CD4-positive, CD25-positive, alpha-beta regulatory T cell (primary cell): ENCODE results near the gene ARHGEF39. TPM values are rescaled to one million over a fixed set of nuclear protein-coding genes. Genes with fewer than 3 reads are reported as not detected.
"Not testable (repeated sequence)": the region's sequence is repeated elsewhere in the genome, so short reads cannot be mapped to it uniquely, and the experiment has no call there.

Source experiments
- ATAC-seq, 2 donors: fragments of 150-1000 bp; cut with Tn5 transposase; one replicate each; pipeline ENCODE4 v1.10.0; 2021; ENCODE audit warnings: low read depth in 2 of 2, moderate number of reproducible peaks in 2 of 2, moderate library complexity in 1 of 2
- DNase-seq, 3 donors: peaks; one replicate each; pipeline versions ENCODE4 v3.0.0 to v3.0.0-alpha.2; 2012 to 2022; ENCODE audit warnings: mixed read lengths in 1 of 3
- H3K27ac ChIP-seq: one replicate; pipeline ENCODE4 v1.7.0; 2013; ENCODE audit warnings: mild to moderate bottlenecking, low read length; ENCODE audit not compliant: insufficient read depth, poor library complexity, severe bottlenecking
- H3K27me3 ChIP-seq: one replicate; pipeline ENCODE4 v1.7.0; 2013; ENCODE audit warnings: low read length; ENCODE audit not compliant: control insufficient read depth, insufficient read depth
- H3K36me3 ChIP-seq: one replicate; pipeline ENCODE4 v1.7.0; 2013; ENCODE audit warnings: mild to moderate bottlenecking, low read length, moderate library complexity; ENCODE audit not compliant: control insufficient read depth, insufficient read depth
- H3K4me1 ChIP-seq: 2 replicates; pipeline ENCODE4 v1.7.0; 2013; ENCODE audit warnings: mild to moderate bottlenecking, low read length; ENCODE audit not compliant: insufficient read depth, control insufficient read depth, poor library complexity, severe bottlenecking
- H3K4me3 ChIP-seq: one replicate; pipeline ENCODE4 v1.7.0; 2013; ENCODE audit warnings: low read depth, mild to moderate bottlenecking, low read length, moderate library complexity
- H3K9me3 ChIP-seq, 2 experiments: 1 replicate in 1 of 2; 2 replicates in 1 of 2; pipeline ENCODE4 v1.7.0; 2013; ENCODE audit warnings: low read length in 2 of 2, mild to moderate bottlenecking in 1 of 2, moderate library complexity in 1 of 2; ENCODE audit not compliant: control insufficient read depth in 2 of 2
- H3K27ac Mint-ChIP-seq, 3 donors: one replicate each; pipeline ENCODE4 v1.8.0; 2020 to 2022; ENCODE audit warnings: mild to moderate bottlenecking in 3 of 3, mixed read lengths in 3 of 3, moderate library complexity in 2 of 3
- H3K27me3 Mint-ChIP-seq: one replicate; pipeline ENCODE4 v1.8.0; 2022; ENCODE audit warnings: mild to moderate bottlenecking, mixed read lengths
- H3K36me3 Mint-ChIP-seq: one replicate; pipeline ENCODE4 v1.8.0; 2020; ENCODE audit warnings: mixed read lengths
- H3K4me1 Mint-ChIP-seq, 4 donors: one replicate each; pipeline ENCODE4 v1.8.0; 2020 to 2022; ENCODE audit warnings: mixed read lengths in 4 of 4, mild to moderate bottlenecking in 1 of 4
- H3K4me3 Mint-ChIP-seq, 4 donors: one replicate each; pipeline ENCODE4 v1.8.0; 2020 to 2022; ENCODE audit warnings: mild to moderate bottlenecking in 4 of 4, mixed read lengths in 4 of 4, moderate library complexity in 3 of 4
- H3K9me3 Mint-ChIP-seq, 7 donors: one replicate each; pipeline ENCODE4 v1.8.0; 2020 to 2022; ENCODE audit warnings: mixed read lengths in 7 of 7, mild to moderate bottlenecking in 3 of 7, moderate library complexity in 2 of 7
- polyA plus RNA-seq, 4 donors: library from polyadenylated mRNA; unstranded; fragments of 300-500 nt; fragmentation: Illumina TruSeq; gene quantifications; one replicate each; pipeline ENCODE4 v1.2.3, GENCODE V29; 2021
- total RNA-seq: library from RNA; stranded (reverse); gene quantifications from one replicate; pipeline ENCODE4 v1.2.3, GENCODE V29; 2022

The ARHGEF39 gene
- total and polyA plus RNA-seq, 5 donors from 2014 or later, result 0.36 to 0.84 (median 0.44) TPM

DNA sequence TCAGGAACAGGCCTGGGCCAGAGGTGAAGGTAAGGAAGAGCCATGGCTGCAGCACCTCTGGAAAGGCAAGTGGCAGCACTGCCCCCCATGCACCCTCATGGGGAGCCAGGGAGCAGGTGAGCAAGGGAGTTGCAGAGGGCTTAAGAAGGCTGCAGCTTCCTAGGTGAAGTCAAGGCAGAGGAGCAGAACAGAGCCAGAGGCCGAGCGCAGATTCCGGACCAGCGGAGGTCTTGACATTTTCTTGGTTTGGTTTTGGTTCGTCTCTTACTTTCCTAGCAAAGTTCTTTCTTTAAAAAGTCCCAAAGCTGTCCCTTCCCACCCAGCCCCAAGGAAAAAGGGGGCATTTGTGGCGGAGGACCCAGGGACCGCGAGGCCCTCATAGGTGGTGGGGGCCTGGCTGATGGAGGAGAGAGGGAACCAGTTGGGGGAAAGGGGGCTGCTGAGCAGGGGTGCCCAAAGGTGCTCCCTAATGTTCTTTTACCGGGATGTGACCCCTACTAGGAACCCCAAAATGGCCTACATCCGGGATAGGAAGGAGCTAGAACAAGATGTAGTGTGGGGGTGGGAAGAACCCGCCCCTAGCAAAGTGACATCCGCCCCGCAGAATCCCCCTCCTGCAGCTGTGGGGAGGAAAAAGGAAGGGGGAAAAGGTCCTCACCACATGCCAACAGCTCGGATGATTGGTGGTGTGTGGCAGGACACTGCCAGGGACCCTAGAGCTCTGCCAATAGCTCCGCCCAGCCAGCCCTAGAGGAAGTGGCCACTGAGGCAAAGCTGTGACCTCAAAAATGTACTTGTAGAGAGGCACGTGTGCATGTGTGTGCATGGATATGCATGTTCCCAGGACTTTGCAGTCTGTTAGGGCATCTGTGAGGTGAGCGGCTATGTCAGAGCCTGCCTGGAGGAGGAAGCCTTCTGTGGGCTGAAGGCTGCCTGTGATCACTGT, 45.9 kb downstream of the ARHGEF39 start:
- Histone ChIP-seq H3K4me3 (peak overlapping the region; percentile 16), H3K27me3 (no peaks in the 10 kb centered on the region), H3K27ac (peak overlapping the region; percentile 47), H3K9me3 (no peaks in the 10 kb centered on the region), H3K4me1 (peaks cover 34% of the 10 kb centered on the region), H3K36me3 (no peaks in the 10 kb centered on the region)
- Mint-ChIP-seq H3K27ac (peak overlapping the region; percentile 32 to 91 (median 89)), H3K4me1 (peaks cover 4 to 44% (median 30%) of the 10 kb centered on the region in 4 donors), H3K27me3 (no peaks in the 10 kb centered on the region), H3K9me3 (peaks cover 0 to 2% (median 0%) of the 10 kb centered on the region in 7 donors), H3K36me3 (no peaks in the 10 kb centered on the region), H3K4me3 (peak overlapping the region; percentile 29 to 76 (median 48))
- DNase-seq, result peak in 1 of 3 donors; percentile 70
- ATAC-seq, result peak; percentile 29 to 35

DNA sequence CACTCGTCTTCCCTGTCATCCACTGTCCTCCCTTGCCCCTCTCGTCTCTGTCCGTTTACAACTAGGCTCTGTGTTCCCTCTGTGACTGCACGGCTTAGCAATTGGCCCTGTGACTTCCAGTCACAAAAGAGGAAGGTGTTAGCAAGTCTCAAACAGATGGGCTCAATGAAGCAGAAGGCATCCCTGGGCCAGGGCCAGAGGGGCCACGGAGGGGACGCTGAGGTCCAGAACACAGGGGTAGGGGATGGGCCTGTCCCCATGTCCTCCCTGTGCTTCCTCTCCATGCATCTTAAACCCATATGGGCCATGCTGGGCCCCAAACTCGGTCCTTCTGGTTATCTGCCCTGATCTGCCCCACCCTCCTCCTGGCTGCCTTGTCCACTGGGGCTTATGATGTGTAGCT, 46.7 kb downstream of the ARHGEF39 start, which contains the start of gene CD72:
CD72 (minus strand) TSS at position 89 of the 403 bp plus-strand sequence. CDS start 110 bp downstream, outside the sequence.
- no peaks in the 10 kb centered on the region for H3K9me3 ChIP-seq
- peak within 1 kb of the TSS; percentile 66 for H3K27ac ChIP-seq
- H3K36me3 ChIP-seq, result no peaks in the 10 kb centered on the region
- H3K36me3 Mint-ChIP-seq, result no peaks in the 10 kb centered on the region
- H3K27me3 Mint-ChIP-seq, result no peaks in the 10 kb centered on the region
- peak within 1 kb of the TSS; percentile 83 to 95 (median 88) for H3K4me3 Mint-ChIP-seq
- peaks cover 4 to 45% (median 30%) of the 10 kb centered on the region in 4 donors for H3K4me1 Mint-ChIP-seq
- H3K4me3 ChIP-seq, result peak within 1 kb of the TSS; percentile 79
- ATAC-seq (no peak), DNase-seq (no peak)
- peaks cover 34% of the 10 kb centered on the region for H3K4me1 ChIP-seq
- H3K9me3 Mint-ChIP-seq, result peaks cover 0 to 2% (median 0%) of the 10 kb centered on the region in 7 donors
- H3K27ac Mint-ChIP-seq, result peak within 1 kb of the TSS; percentile 94 to 99 (median 95)
- no peaks in the 10 kb centered on the region for H3K27me3 ChIP-seq

DNA sequence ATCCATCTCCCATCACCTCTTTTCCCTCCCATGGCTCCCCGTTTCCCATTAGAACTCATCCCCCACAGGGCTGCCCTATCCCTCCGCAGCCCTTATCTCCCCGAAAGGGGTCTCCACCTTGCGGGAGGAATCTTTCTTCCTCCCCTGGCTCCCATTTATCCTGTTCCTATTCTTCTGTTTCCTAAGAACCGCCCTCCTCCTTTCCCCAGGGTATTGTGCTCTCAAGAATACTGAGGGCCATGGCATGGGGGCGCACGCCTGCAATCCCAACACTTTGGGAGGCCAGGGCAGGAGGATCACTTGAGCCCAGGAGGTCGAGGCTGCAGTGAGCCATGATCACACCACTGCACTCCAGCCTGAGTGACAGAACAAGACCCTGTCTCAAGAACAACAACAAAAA, 47.4 kb downstream of the ARHGEF39 start:
- H3K27me3 ChIP-seq, result no peaks in the 10 kb centered on the region
- Mint-ChIP-seq H3K27me3 (no peaks in the 10 kb centered on the region), H3K4me3 (peak overlapping the region; percentile 83 to 95 (median 88)), H3K9me3 (peaks cover 0 to 2% (median 0%) of the 10 kb centered on the region in 7 donors), H3K27ac (peak overlapping the region; percentile 94 to 99 (median 95)), H3K4me1 (peaks cover 4 to 45% (median 30%) of the 10 kb centered on the region in 4 donors), H3K36me3 (no peaks in the 10 kb centered on the region)
- no peaks in the 10 kb centered on the region for H3K36me3 ChIP-seq
- peak overlapping the region; percentile 79 for H3K4me3 ChIP-seq
- H3K27ac ChIP-seq, result peak overlapping the region; percentile 66
- H3K4me1 ChIP-seq, result peaks cover 34% of the 10 kb centered on the region
- no peak for ATAC-seq
- no peaks in the 10 kb centered on the region for H3K9me3 ChIP-seq
- DNase-seq, result no peak

DNA sequence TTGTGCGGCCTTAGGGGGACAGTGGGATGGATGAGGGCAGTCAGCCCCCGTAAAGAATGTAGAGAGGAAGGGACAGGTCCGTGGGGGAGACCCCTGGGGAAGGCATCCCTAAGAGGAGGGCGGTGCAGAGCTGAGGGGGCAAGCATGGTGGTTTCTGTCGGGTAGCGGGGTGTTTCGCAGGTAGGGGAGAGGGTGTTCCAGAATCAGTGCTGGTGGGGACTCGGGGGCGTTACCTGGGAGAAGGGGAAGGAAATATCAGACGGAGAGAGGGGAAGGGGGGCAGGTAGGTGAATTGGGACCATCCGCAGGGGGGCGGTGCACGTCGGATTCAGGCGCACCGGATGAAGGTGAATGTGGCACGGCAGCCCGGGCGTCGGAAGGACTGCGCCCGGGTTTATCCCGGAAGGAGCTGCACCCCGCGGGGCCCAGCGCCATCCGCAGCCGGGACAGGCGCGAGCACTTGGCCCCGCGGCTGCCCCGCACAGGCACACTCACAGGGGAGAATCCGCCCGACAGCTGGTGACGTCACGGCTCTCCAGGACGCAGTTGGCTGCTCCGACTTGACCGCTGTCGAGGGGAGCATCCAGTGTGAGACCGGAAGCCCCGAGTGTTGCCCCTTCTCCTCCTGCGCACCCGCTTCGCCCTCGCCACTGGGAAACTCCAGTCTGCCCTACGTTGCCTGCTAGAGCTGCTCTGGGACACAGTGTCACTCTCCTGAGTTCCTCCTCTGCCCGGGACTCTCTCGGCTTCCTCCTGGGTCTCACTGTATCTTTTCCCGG, 48.1 kb downstream of the ARHGEF39 start:
- Histone ChIP-seq H3K27me3 (no peaks in the 10 kb centered on the region), H3K36me3 (no peaks in the 10 kb centered on the region), H3K27ac (peak overlapping the region; percentile 66), H3K4me1 (peaks cover 34% of the 10 kb centered on the region), H3K4me3 (peak overlapping the region; percentile 79), H3K9me3 (no peaks in the 10 kb centered on the region)
- H3K36me3 Mint-ChIP-seq, result no peaks in the 10 kb centered on the region
- no peaks in the 10 kb centered on the region for H3K27me3 Mint-ChIP-seq
- peaks cover 4 to 46% (median 30%) of the 10 kb centered on the region in 4 donors for H3K4me1 Mint-ChIP-seq
- peak; percentile 56 to 81 (median 69) for DNase-seq
- peaks cover 0 to 2% (median 0%) of the 10 kb centered on the region in 7 donors for H3K9me3 Mint-ChIP-seq
- H3K27ac Mint-ChIP-seq, result peak overlapping the region; percentile 94 to 99 (median 95)
- ATAC-seq, result peak; percentile 71 to 76
- H3K4me3 Mint-ChIP-seq, result peak overlapping the region; percentile 83 to 95 (median 88)

DNA sequence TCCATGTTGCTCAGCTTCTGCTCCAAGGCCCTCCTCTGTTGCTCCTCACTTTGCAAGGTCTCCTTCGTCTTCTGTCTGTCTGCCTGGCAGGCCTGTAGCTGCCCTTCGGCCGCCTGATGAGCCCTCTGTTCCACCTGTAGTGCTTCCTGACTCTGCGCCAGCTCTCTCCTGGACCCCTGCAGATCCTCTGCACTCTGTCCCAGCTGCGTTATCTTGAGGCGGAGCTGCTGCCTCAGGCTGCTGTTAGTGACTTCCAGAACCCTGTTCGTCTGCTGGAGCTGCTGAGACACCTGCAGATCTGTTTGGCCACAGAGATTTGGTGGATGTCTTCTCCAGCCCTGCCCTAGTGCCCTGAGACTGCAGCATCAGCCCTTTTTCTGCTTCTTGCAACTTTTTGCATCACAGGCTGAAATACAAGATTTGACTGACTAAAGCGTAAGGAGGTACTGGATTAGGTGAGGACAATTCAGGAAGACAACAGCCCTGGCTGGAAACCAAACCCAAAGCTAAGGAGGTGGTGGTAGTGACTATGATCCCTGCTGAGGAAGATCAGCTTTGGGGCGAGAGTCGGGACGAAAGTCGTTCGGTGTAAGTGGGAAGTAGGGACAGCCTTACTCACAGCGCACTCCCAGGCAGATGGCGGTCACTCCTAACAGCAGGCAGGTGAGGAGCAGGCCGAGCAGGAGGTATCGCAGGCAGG, 48.9 kb downstream of the ARHGEF39 start:
- H3K9me3 Mint-ChIP-seq, result peaks cover 0 to 2% (median 0%) of the 10 kb centered on the region in 7 donors
- DNase-seq, result no peak
- peak overlapping the region; percentile 49 to 94 (median 90) for H3K27ac Mint-ChIP-seq
- Histone ChIP-seq H3K27ac (peak overlapping the region; percentile 66), H3K9me3 (no peaks in the 10 kb centered on the region), H3K36me3 (no peaks in the 10 kb centered on the region), H3K4me1 (peaks cover 34% of the 10 kb centered on the region), H3K27me3 (no peaks in the 10 kb centered on the region), H3K4me3 (no peak overlapping the region)
- H3K27me3 Mint-ChIP-seq, result no peaks in the 10 kb centered on the region
- peak overlapping the region; percentile 44 to 92 (median 84) for H3K4me3 Mint-ChIP-seq
- H3K4me1 Mint-ChIP-seq, result peaks cover 9 to 54% (median 36%) of the 10 kb centered on the region in 4 donors
- H3K36me3 Mint-ChIP-seq, result no peaks in the 10 kb centered on the region
- ATAC-seq, result no peak

DNA sequence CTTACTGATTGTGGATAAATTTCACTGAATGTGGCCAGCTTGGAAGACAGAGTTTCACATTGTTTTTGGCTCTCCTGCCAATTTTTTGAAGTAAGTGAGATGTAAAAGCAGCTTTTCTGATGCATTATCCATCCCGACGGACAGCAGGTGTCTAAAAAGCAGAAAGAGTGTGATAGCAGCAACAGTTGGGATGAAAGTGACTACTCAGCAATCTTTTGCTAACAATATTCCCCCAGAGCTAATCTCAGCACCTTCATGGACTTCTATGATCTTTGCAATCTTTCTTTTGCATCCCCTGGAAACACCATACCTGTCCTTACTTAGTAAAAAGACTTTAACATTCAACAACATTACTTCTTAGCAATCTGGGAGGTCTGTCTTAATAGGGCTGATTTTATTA, 52.2 kb downstream of the ARHGEF39 start:
- Histone ChIP-seq H3K27me3 (no peaks in the 10 kb centered on the region), H3K4me3 (no peak overlapping the region), H3K9me3 (no peaks in the 10 kb centered on the region), H3K27ac (no peak overlapping the region), H3K4me1 (peaks cover 14% of the 10 kb centered on the region), H3K36me3 (peaks cover 19% of the 10 kb centered on the region)
- H3K36me3 Mint-ChIP-seq, result no peaks in the 10 kb centered on the region
- peak overlapping the region in 1 of 3 donors; percentile 81 for H3K27ac Mint-ChIP-seq
- H3K9me3 Mint-ChIP-seq, result peaks cover 0 to 2% (median 0%) of the 10 kb centered on the region in 7 donors
- DNase-seq (no peak), ATAC-seq (no peak)
- H3K4me3 Mint-ChIP-seq, result peak overlapping the region in 1 of 4 donors; percentile 59
- H3K27me3 Mint-ChIP-seq, result no peaks in the 10 kb centered on the region
- H3K4me1 Mint-ChIP-seq, result peaks cover 9 to 34% (median 26%) of the 10 kb centered on the region in 4 donors

DNA sequence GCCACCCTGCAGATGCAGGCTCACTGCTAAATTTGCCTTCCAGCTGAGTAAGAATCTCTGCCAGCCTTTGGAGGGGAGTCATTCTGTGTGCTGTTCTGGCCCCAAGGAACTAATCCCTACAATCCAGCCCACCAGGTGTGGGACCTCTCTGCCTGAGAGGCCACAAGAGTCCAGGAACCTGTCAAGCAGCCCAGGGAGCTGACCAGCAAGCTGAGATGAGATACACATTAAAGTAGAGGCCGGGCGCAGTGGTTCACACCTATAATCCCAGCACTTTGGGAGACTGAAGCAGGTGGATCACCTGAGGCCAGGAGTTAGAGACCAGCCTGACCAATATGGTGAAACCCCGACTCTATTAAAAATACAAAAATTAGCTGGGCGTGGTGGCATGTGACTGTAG, 52.9 kb downstream of the ARHGEF39 start:
- peaks cover 23% of the 10 kb centered on the region for H3K36me3 ChIP-seq
- not testable (repeated sequence) for DNase-seq, H3K36me3 Mint-ChIP-seq, H3K9me3 Mint-ChIP-seq, ATAC-seq, H3K4me3 ChIP-seq, H3K27ac ChIP-seq, H3K27me3 Mint-ChIP-seq, H3K9me3 ChIP-seq, H3K4me1 ChIP-seq, H3K27me3 ChIP-seq
- Mint-ChIP-seq H3K27ac (peak overlapping the region in 1 of 3 donors; percentile 32), H3K4me1 (peaks cover 9 to 34% (median 22%) of the 10 kb centered on the region in 4 donors), H3K4me3 (peak overlapping the region in 1 of 4 donors; percentile 14)
